Thyroid gland (tissue), 4 donors: ENCODE measurements around the gene IFT27.

ENCODE experiments used
- POLR2A ChIP-seq, 2 donors: fragments of 450-650 bp; IDR thresholded peaks; one replicate each; pipeline ENCODE4 v1.6.1; 2017; ENCODE audit warnings: antibody characterized with exemption in 2 of 2, mild to moderate bottlenecking in 2 of 2, moderate library complexity in 1 of 2
- TF ChIP-seq, protein P1 (sequence below), 6 experiments: fragments of 200-600 bp in 3 of 6; fragments of 450-650 bp in 3 of 6; sonication (generic) in 3 of 6; IDR thresholded peaks; one replicate each; pipeline ENCODE4 v1.5.1; 2016 to 2019; ENCODE audit warnings: antibody characterized with exemption in 6 of 6, mild to moderate bottlenecking in 2 of 6, inconsistent platforms in 1 of 6, moderate library complexity in 1 of 6

DNA sequence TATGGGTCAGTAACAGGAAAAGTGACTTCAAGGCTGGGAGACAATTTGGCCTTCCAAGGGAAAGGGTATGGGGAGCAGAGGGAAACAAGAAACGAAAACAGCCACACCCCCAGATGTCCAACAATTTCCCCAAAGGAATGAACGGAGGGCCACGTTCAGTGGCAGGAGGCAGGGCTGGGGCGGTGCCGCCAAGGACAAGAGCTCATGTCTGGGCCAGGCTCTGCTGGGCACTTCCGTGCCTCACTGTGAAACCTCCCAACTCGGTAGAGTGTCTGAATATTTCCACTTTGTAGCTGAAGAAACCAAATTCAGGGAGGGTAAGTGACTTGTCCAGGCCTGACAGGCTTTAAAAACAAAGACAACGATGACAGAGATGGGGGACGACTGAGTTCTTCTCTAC lies 11.9 kb downstream of the IFT27 start:
- TF ChIP-seq POLR2A (IDR thresholded peaks at IDR 0.05), result no peak
- TF ChIP-seq, protein P1, sequence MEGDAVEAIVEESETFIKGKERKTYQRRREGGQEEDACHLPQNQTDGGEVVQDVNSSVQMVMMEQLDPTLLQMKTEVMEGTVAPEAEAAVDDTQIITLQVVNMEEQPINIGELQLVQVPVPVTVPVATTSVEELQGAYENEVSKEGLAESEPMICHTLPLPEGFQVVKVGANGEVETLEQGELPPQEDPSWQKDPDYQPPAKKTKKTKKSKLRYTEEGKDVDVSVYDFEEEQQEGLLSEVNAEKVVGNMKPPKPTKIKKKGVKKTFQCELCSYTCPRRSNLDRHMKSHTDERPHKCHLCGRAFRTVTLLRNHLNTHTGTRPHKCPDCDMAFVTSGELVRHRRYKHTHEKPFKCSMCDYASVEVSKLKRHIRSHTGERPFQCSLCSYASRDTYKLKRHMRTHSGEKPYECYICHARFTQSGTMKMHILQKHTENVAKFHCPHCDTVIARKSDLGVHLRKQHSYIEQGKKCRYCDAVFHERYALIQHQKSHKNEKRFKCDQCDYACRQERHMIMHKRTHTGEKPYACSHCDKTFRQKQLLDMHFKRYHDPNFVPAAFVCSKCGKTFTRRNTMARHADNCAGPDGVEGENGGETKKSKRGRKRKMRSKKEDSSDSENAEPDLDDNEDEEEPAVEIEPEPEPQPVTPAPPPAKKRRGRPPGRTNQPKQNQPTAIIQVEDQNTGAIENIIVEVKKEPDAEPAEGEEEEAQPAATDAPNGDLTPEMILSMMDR (IDR thresholded peaks at IDR 0.05), result no peak
